Activated naive CD4-positive, alpha-beta T cell treated with Interleukin-2 at 50 U/mL for 16 hours (primary cell): ENCODE results near the gene COX4I1.

Experiments used
- DNase-seq: peaks from one replicate; pipeline ENCODE4 v3.0.0-alpha.2; 2020

The COX4I1 gene

GRCh38 chr16:85844169-85844481 lies 44.6 kb downstream of the COX4I1 start:
- DNase-seq: no peak

GRCh38 chr16:85844786-85845185 lies 45.3 kb downstream of the COX4I1 start:
- no peak for DNase-seq

DNA sequence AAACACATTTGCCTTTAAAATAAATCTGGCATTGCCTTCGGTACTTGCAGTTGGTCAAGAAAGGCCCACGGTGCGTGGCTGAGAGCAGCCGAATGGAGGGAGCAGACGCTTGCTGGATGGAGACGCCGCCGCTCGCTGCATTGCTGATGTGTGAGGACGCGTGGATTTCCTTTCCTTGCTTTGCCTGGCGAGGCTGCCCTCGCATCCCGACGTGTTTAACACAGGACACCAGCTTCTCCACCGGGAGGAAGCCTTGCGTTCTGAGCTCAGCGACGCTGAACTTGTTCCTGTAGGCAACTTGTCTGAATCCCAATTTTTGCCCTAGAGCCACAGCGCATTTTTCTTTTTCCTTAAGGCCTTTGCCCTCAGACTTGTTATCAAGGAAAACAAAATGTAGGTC lies 45.8 kb downstream of the COX4I1 start:
- DNase-seq: no peak

DNA sequence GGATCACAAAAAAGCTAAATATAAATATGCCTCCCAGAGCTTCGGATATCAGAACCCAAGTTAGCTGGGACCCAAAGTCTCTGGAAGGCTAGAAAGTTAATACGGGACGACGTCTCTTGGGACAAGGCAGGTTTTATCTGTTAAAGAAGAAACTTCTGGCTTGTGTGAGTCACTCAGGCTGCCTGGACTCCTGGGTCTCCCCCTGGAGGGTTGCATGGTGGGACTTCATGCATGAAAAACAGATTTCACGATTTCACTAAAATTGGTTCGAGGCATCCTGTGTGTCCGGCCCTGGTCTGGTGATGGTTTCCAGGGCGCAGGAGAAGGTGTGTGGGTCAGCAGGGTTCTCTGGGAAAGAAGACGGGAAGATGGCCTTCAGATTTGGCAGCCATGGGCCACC lies 47.0 kb downstream of the COX4I1 start:
- DNase-seq: no peak

DNA sequence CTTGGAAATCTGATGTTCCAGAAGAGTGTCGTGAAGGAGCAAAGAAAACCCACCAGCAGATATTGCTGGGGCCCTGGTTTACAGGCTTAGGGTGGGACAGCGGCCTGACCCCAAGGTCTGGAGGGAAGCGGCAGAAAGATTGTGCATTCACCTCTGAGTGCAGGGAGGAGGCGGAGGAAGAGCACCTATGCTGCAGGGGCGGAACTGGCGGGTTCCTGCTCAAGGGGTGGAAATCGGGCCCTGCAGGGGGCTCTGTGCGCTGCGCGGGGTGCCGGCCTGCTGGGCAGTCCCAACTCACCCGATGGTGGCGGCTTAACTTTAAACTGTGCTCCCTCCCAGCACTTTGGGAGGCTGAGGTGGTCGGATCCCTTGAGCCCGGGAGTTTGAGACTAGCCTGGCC lies 47.5 kb downstream of the COX4I1 start:
- DNase-seq: no peak

GRCh38 chr16:85847681-85848601 lies 48.4 kb downstream of the COX4I1 start:
- DNase-seq: no peak

DNA sequence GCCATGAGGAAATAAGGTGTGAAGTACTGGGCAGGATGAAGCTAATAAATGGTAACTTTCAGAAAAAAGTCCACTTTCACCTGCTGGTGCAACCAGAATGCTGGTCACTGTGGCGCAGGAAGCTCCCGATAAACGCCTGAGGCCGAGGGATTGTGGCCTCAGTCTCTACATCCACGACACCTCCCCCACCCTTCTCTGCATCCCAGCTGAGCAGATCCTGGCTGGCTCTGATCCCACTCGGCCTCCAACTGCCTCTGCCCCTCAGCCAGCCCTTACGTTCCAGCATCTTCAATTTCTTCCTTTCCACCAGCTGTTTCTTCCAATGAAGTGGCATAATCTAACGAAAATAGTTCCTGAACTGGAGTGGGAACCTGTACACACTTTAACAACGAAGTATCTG lies 49.5 kb downstream of the COX4I1 start:
- DNase-seq: no peak

DNA sequence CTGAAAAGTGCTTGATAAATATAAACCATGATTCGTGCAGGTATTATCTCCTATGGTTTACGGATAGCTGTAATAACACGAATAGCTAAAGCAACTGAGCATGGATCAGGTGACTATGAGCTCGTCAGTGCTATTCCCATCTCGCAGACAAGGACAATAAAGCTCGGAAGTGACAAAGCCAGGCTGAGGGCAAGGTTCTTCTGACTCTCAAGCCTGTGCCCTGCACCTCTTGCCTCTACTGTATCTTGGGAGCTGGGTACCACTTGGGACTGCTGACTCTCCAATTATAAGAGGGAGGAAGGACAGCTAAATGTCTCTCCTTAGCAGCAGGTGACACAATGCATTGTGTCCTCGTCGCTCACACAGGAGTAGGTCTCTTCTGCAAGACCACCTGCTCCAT lies 49.9 kb downstream of the COX4I1 start:
- DNase-seq: no peak

- no peak for DNase-seq
These were observed 50.9 kb downstream of the COX4I1 start for GRCh38 chr16:85850344-85850880.

GRCh38 chr16:85851034-85851785 lies 51.7 kb downstream of the COX4I1 start:
- no peak for DNase-seq

- no peak for DNase-seq
These were observed 54.4 kb downstream of the COX4I1 start for GRCh38 chr16:85853547-85854545.

DNA sequence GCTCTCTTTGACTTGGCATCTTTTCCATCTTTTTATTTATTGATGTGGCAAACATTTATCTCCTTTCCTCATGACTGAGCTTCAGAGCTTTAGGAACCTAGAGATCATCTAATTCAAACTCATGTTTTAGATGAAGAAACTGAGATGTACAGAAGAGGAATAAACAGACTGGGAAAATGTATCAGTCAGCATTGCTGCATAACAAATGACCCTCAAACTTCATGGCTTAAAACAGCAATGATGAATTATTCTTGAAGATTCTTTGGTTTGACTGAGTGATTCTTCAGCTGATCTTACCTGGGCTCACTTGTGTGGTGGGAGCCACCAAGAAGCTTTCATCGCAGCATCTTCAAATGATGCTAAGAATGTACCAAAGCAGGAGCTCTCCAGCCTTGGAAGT lies 55.4 kb downstream of the COX4I1 start:
- no peak for DNase-seq

DNA sequence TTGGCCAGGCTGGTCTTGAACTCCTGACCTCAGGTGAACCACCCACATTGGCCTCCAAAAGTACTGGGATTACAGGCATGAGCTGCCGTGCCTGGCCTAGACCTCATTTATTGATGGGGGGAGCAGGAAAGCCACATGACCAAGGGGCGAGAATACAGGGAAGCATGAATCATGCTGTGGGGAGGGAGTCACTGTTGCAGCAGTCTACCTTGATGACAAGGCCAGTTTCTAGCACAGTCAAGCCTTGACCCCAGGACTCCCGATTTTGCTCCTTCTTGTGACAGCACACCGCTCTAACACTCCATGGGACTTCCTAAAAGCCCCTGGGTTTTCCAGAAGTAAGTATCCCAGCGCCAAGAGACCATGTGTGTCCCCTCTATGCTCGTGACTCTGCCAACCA lies 56.6 kb downstream of the COX4I1 start:
- DNase-seq: no peak

GRCh38 chr16:85856585-85856984 lies 57.1 kb downstream of the COX4I1 start:
- no peak for DNase-seq
